ENCODE results near the gene MLYCD. TPM values are rescaled to one million over a fixed set of nuclear protein-coding genes. Genes with fewer than 3 reads are reported as not detected.

Gene MLYCD
- total RNA-seq, 3 donors from 2014 or later (not counting 1 experiment from before 2014, with no cell fraction given) = 8.5 to 13.2 (median 11.9) TPM

DNA sequence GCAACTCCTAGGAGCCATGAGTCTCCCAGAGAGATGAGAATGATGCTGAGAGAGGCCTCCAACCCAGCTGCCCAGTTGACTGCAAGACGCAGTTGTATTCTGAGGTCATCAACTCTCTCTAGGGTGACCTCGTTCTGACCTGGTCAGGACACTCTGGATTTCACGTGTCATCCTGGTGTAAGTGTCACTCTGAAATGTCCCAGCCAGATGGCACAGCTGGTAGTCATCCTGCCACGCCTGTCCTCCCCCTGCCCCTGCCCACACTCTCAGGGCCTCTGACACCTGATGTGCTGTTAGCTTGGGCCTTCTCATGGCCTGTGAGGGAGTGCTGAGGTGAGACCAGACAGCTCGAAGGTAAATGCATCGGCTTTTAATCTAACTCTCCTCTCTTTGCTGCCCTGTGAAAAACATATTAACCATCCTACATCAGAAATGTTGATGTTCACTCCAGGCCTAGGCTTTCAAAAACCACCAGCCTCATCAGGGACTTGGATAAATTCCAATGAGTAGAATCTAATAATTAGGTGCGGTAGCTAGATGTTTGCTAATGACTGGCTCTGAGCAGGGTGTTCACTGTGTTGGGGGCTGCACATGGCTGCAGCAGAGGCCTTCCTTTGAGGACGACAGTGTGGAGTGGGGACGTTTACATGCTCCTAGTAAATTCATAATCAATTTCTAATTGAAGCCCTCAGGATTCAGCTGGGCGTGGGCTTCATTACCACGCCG lies 13.8 kb downstream of the MLYCD start:
- Histone ChIP-seq H3K9me3 (ENCODE audit: control insufficient read depth, insufficient read depth, low read length) (no peaks in the 10 kb centered on the region), H3K4me1 (ENCODE audit: control insufficient read depth, insufficient read depth, low read length) (no peaks in the 10 kb centered on the region), H3K36me3 (ENCODE audit: control insufficient read depth, insufficient read depth, low read length) (peaks cover 56% of the 10 kb centered on the region), H3K4me3 (ENCODE audit: low read length) (no peak overlapping the region), H3K27me3 (ENCODE audit: control insufficient read depth, insufficient read depth, low read length) (no peaks in the 10 kb centered on the region), H3K27ac (ENCODE audit: low read length) (no peak overlapping the region)
- DNase-seq (no peak), ATAC-seq (no peak)
- WGBS (ENCODE audit: insufficient coverage) = 97% methylated on average over 12 of the region's 12 CpGs
- intact Hi-C loops (cut with micrococcal nuclease) = no loop called here
- no peaks in the 10 kb centered on the region for H3K9me3 Mint-ChIP-seq
- TF ChIP-seq, protein P1, sequence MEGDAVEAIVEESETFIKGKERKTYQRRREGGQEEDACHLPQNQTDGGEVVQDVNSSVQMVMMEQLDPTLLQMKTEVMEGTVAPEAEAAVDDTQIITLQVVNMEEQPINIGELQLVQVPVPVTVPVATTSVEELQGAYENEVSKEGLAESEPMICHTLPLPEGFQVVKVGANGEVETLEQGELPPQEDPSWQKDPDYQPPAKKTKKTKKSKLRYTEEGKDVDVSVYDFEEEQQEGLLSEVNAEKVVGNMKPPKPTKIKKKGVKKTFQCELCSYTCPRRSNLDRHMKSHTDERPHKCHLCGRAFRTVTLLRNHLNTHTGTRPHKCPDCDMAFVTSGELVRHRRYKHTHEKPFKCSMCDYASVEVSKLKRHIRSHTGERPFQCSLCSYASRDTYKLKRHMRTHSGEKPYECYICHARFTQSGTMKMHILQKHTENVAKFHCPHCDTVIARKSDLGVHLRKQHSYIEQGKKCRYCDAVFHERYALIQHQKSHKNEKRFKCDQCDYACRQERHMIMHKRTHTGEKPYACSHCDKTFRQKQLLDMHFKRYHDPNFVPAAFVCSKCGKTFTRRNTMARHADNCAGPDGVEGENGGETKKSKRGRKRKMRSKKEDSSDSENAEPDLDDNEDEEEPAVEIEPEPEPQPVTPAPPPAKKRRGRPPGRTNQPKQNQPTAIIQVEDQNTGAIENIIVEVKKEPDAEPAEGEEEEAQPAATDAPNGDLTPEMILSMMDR (IDR thresholded peaks at IDR 0.05) = no peak
- H3K36me3 Mint-ChIP-seq = peaks cover 8% of the 10 kb centered on the region
- H3K27me3 Mint-ChIP-seq (ENCODE audit: low read depth in 2 of 2) = no peaks in the 10 kb centered on the region
- peaks cover 15 to 17% of the 10 kb centered on the region in 2 donors for H3K4me1 Mint-ChIP-seq
- H3K4me3 Mint-ChIP-seq = no peak overlapping the region
- no peak overlapping the region for H3K27ac Mint-ChIP-seq

DNA sequence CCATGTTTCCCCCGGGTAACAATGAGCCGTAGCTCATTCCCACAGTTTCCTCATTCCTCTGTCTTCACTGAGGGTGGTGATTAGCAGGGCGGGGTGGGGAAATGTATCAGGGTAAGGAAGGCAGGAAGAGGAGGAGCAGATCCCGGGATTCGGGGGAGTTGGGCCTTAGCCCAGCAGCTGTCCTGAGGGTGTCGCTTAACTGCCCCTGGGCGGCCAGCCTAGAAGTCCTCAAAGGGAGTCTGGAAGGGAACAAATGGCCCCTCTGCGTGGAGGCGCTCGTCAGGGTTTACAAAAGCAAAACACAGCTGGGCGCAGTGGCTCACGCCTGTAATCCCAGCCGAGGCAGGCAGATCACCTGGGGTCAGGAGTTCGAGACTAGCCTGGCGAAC lies 14.3 kb downstream of the MLYCD start:
- Histone ChIP-seq H3K27me3 (ENCODE audit: control insufficient read depth, insufficient read depth, low read length) (no peaks in the 10 kb centered on the region), H3K4me1 (ENCODE audit: control insufficient read depth, insufficient read depth, low read length) (no peaks in the 10 kb centered on the region), H3K4me3 (ENCODE audit: low read length) (no peak overlapping the region), H3K36me3 (ENCODE audit: control insufficient read depth, insufficient read depth, low read length) (peaks cover 57% of the 10 kb centered on the region), H3K27ac (ENCODE audit: low read length) (no peak overlapping the region), H3K9me3 (ENCODE audit: control insufficient read depth, insufficient read depth, low read length) (no peaks in the 10 kb centered on the region)
- TF ChIP-seq, protein P1 (IDR thresholded peaks at IDR 0.05) = no peak
- H3K27me3 Mint-ChIP-seq (ENCODE audit: low read depth in 2 of 2) = no peaks in the 10 kb centered on the region
- 98% methylated on average over 15 of the region's 15 CpGs for WGBS (ENCODE audit: insufficient coverage)
- H3K36me3 Mint-ChIP-seq = peaks cover 9% of the 10 kb centered on the region
- intact Hi-C loops (cut with micrococcal nuclease) = no loop called here
- H3K4me1 Mint-ChIP-seq = peaks cover 13 to 17% of the 10 kb centered on the region in 2 donors
- H3K9me3 Mint-ChIP-seq = no peaks in the 10 kb centered on the region
- ATAC-seq = no peak
- no peak overlapping the region for H3K27ac Mint-ChIP-seq
- DNase-seq = no peak
- H3K4me3 Mint-ChIP-seq = no peak overlapping the region

DNA sequence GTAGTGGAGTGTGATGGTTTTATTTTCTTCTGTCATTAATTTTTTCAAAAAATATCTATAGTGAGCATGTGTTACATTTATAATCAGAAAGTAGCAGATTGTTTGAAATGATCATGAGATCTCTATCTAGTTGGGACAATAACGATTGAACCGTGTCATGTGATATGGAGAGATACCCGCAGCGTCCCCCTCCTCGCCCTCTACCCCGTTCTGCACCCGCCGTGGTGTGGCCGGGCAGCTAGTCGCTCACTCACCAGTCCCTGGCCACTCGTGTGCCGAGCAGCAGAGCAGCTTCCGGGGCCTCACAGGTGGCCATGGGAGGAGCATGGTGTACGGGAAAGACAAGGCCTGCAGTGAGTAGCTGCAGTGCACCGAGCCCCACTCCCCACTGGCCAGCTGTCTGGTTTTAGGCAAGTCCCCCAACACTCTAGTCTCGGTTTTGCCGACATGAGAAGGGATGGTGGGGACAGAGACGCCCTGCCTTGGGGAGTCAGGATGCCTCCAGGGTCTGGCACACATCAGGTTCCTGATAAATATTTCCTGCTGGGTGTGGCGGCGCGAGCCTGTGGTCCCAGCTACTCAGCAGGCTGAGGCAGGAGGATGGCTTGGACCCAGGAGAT lies 15.3 kb downstream of the MLYCD start:
- ATAC-seq (no peak), DNase-seq (no peak)
- Histone ChIP-seq H3K36me3 (ENCODE audit: control insufficient read depth, insufficient read depth, low read length) (peaks cover 60% of the 10 kb centered on the region), H3K4me1 (ENCODE audit: control insufficient read depth, insufficient read depth, low read length) (no peaks in the 10 kb centered on the region), H3K27me3 (ENCODE audit: control insufficient read depth, insufficient read depth, low read length) (no peaks in the 10 kb centered on the region), H3K4me3 (ENCODE audit: low read length) (no peak overlapping the region), H3K27ac (ENCODE audit: low read length) (no peak overlapping the region), H3K9me3 (ENCODE audit: control insufficient read depth, insufficient read depth, low read length) (no peaks in the 10 kb centered on the region)
- Mint-ChIP-seq H3K36me3 (peaks cover 18% of the 10 kb centered on the region), H3K4me3 (no peak overlapping the region), H3K27me3 (ENCODE audit: low read depth in 2 of 2) (no peaks in the 10 kb centered on the region), H3K9me3 (no peaks in the 10 kb centered on the region), H3K27ac (no peak overlapping the region), H3K4me1 (peaks cover 8 to 12% of the 10 kb centered on the region in 2 donors)
- WGBS (ENCODE audit: insufficient coverage) = 97% methylated on average over 21 of the region's 21 CpGs
- TF ChIP-seq, protein P1 (IDR thresholded peaks at IDR 0.05) = no peak
- intact Hi-C loops (cut with micrococcal nuclease) = no loop called here
